ENCODE measurements around the gene FHOD3.

The FHOD3 gene

DNA sequence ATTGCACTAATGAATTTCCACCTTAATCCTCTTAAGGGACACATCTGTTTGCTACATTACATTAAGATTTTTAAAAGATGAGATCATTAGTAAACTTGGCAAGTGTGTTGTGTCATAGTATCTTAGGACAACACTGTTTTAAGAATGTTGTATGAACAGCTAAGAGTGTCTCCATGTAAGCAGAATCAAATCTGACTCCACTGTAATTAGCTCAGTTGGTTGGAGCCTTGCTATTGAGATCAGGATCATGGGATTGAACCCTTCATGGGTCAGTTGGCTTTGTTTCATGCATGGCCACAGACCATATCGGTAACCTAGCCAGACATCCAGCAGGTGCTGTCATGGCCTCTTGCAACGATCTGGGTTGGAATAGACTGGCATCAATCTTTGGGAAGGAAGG, 5.2 kb downstream of the FHOD3 start:
- no peak overlapping the region for H3K4me3 ChIP-seq (ENCODE audit: low read length)
- no peak for TF ChIP-seq CTCF (conservative IDR thresholded peaks at IDR 0.05; ENCODE audit: low read length)
- peak; percentile 68 for DNase-seq (ENCODE audit: low read depth)

DNA sequence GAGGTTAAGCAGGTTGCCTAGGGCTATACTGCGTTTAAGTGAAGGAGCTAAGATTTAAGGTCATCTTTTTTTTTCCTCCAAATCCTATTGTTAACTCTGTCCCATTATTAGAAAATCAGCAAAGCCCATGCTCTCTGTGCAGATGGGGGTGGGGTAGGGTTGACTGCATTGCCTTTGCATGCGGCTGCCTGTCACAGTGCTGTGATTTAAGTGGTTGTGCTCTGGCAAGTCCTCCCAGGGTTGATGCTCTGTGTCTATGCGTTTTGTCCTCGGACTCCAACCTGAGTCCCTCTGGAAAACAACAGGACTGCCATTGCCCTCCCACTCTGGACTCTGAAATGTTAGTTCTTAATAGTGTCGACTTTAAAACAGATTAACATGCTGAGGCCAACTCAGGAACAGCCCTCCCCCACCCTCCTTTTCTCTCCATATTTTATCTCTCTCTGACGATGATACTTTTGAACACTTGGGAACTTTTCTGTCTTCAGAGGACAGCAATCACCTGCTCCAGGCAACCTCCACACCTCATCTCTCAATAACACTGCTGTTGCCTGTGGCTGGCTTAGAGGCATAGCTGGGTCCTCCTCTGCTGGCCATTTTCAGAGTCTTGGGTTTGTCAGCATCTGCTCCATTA, 5.8 kb downstream of the FHOD3 start:
- no peak overlapping the region for H3K4me3 ChIP-seq (ENCODE audit: low read length)
- no peak for DNase-seq (ENCODE audit: low read depth)
- TF ChIP-seq CTCF (conservative IDR thresholded peaks at IDR 0.05; ENCODE audit: low read length), result no peak

DNA sequence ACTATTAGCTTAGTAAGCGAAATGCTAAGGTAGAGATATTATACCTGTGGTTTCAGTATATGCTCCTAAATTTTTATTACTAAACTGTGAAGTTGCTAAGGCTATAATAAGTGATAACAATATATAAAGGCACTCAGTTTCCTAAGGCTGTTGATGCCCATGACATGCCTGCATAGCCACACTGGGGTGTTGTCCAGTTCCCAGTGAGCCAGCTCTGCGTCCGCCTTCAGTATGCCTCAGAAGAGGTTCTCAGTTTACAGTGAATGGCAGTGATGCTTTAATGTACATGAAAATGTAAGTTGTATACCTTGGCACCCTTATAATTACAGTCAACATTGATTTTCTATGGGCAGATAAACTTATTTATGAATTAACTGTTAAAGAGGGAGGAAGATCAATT, 7.2 kb downstream of the FHOD3 start:
- TF ChIP-seq CTCF (conservative IDR thresholded peaks at IDR 0.05; ENCODE audit: low read length), result no peak
- no peak overlapping the region for H3K4me3 ChIP-seq (ENCODE audit: low read length)
- DNase-seq (ENCODE audit: low read depth), result no peak

DNA sequence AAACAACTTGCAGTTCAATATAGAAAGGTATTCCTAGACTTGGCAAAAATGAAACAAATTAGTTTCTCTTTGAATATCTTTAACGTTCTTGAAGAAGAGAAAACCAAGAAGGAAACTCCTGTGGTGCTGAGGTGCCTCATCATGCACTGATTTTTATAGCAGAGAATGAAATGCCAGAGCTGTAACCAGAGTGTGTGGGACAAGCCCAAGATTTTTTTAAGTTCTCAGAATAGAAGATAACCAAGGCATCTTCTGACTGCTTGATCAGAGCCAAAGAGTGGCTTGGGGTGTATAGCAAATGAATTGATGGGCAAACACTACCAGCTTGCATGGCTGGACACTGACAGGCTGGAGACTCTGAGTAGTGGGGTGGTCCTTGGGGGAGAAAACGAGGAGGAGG, 7.9 kb downstream of the FHOD3 start:
- TF ChIP-seq CTCF (conservative IDR thresholded peaks at IDR 0.05; ENCODE audit: low read length), result no peak
- DNase-seq (ENCODE audit: low read depth), result no peak
- no peak overlapping the region for H3K4me3 ChIP-seq (ENCODE audit: low read length)

- DNase-seq (ENCODE audit: low read depth), result peak; percentile 40
- no peak overlapping the region for H3K4me3 ChIP-seq (ENCODE audit: low read length)
- no peak for TF ChIP-seq CTCF (conservative IDR thresholded peaks at IDR 0.05; ENCODE audit: low read length)
Measured at GRCh38 chr18:36307513-36307912, 10.0 kb downstream of the FHOD3 start.

- peak overlapping the region; percentile 15 for H3K4me3 ChIP-seq (ENCODE audit: low read length)
- no peak for DNase-seq (ENCODE audit: low read depth)
- TF ChIP-seq CTCF (conservative IDR thresholded peaks at IDR 0.05; ENCODE audit: low read length), result no peak
Measured at GRCh38 chr18:36308711-36309435, 11.4 kb downstream of the FHOD3 start.
